ENCODE measurements around the gene MVK. TPM values are rescaled to one million over a fixed set of nuclear protein-coding genes. Genes with fewer than 3 reads are reported as not detected.
A peak's percentile ranks its signal among the peaks of the same experiment; 100 is the strongest.

The MVK gene
- total RNA-seq, 4 donors from 2014 or later: 3.2 to 14.2 (median 9.1) TPM

GRCh38 chr12:109563291-109564284 lies 10.0 kb upstream of the MVK start:
- Histone ChIP-seq H3K4me3 (no peak overlapping the region), H3K9me3 (no peaks in the 10 kb centered on the region), H3K27me3 (no peaks in the 10 kb centered on the region), H3K27ac (peak overlapping the region in 1 of 4 donors; percentile 39), H3K36me3 (peaks cover 0 to 53% of the 10 kb centered on the region in 2 donors), H3K4me1 (no peaks in the 10 kb centered on the region)
- in situ Hi-C loops (cut with MboI; ENCODE audit: low sequenced_read_pairs in 4 of 4) (no loop called here), intact Hi-C loops (cut with DNase I; ENCODE audit: low total_unique reads) (no loop called here)
- no peak for ATAC-seq
- TF ChIP-seq CTCF (IDR thresholded peaks at IDR 0.05 in 4 of 5, conservative IDR thresholded peaks at IDR 0.05 in 1 of 5) (no peak), POLR2A (IDR thresholded peaks at IDR 0.05) (no peak)
- DNase-seq: no peak

- Histone ChIP-seq H3K27ac (no peak overlapping the region), H3K36me3 (peaks cover 0 to 53% of the 10 kb centered on the region in 2 donors), H3K27me3 (no peaks in the 10 kb centered on the region), H3K4me1 (no peaks in the 10 kb centered on the region), H3K9me3 (no peaks in the 10 kb centered on the region), H3K4me3 (no peak overlapping the region)
- ATAC-seq: no peak
- in situ Hi-C loops (cut with MboI; ENCODE audit: low sequenced_read_pairs in 4 of 4) (no loop called here), intact Hi-C loops (cut with DNase I; ENCODE audit: low total_unique reads) (no loop called here)
- no peak for TF ChIP-seq POLR2A (IDR thresholded peaks at IDR 0.05)
- no peak for TF ChIP-seq CTCF (IDR thresholded peaks at IDR 0.05 in 4 of 5, conservative IDR thresholded peaks at IDR 0.05 in 1 of 5)
- DNase-seq: no peak
Observed at GRCh38 chr12:109566424-109566823, 7.2 kb upstream of the MVK start.

- no peaks in the 10 kb centered on the region for H3K4me1 ChIP-seq
- intact Hi-C loops (cut with DNase I; ENCODE audit: low total_unique reads) (no loop called here), in situ Hi-C loops (cut with MboI; ENCODE audit: low sequenced_read_pairs in 4 of 4) (no loop called here)
- H3K27me3 ChIP-seq: no peaks in the 10 kb centered on the region
- no peak for TF ChIP-seq POLR2A (IDR thresholded peaks at IDR 0.05)
- no peak for TF ChIP-seq CTCF (IDR thresholded peaks at IDR 0.05 in 4 of 5, conservative IDR thresholded peaks at IDR 0.05 in 1 of 5)
- H3K9me3 ChIP-seq: no peaks in the 10 kb centered on the region
- peaks cover 0 to 48% of the 10 kb centered on the region in 2 donors for H3K36me3 ChIP-seq
- DNase-seq (no peak), ATAC-seq (no peak)
- H3K27ac ChIP-seq: no peak overlapping the region
- H3K4me3 ChIP-seq: no peak overlapping the region
Observed at GRCh38 chr12:109567296-109567695, 6.3 kb upstream of the MVK start.

GRCh38 chr12:109567967-109568366 lies 5.6 kb upstream of the MVK start:
- Histone ChIP-seq H3K36me3 (peaks cover 0 to 43% of the 10 kb centered on the region in 2 donors), H3K27me3 (no peaks in the 10 kb centered on the region), H3K4me1 (peaks cover 5 to 6% of the 10 kb centered on the region in 2 donors), H3K9me3 (no peaks in the 10 kb centered on the region), H3K27ac (no peak overlapping the region), H3K4me3 (no peak overlapping the region)
- DNase-seq: no peak
- intact Hi-C loops (cut with DNase I; ENCODE audit: low total_unique reads): no loop called here
- TF ChIP-seq CTCF (IDR thresholded peaks at IDR 0.05 in 4 of 5, conservative IDR thresholded peaks at IDR 0.05 in 1 of 5) (no peak), POLR2A (IDR thresholded peaks at IDR 0.05) (no peak)
- in situ Hi-C loops (cut with MboI; ENCODE audit: low sequenced_read_pairs in 4 of 4): no loop called here
- ATAC-seq: no peak

Measured in gastrocnemius medialis (tissue), 4 donors.